H9 (cell line): ENCODE data around the gene RCAN2. TPM values are rescaled to one million over a fixed set of nuclear protein-coding genes. Genes with fewer than 3 reads are reported as not detected.

Source experiments
- DNase-seq: peaks from one replicate; pipeline ENCODE4 v3.0.0-alpha.2; 2017
- H2AFZ ChIP-seq: one replicate; pipeline ENCODE4 v1.6.1; 2013; ENCODE audit warnings: mild to moderate bottlenecking, low read length, control low read depth, moderate library complexity
- H2AK5ac ChIP-seq: 2 replicates; pipeline ENCODE4 v1.6.1; 2013; ENCODE audit warnings: low read length, control low read depth, mixed read lengths; ENCODE audit not compliant: insufficient read length
- H2BK120ac ChIP-seq: one replicate; pipeline ENCODE4 v1.6.1; 2013; ENCODE audit warnings: low read depth, mild to moderate bottlenecking, low read length, control low read depth, inconsistent platforms; ENCODE audit not compliant: poor library complexity, severe bottlenecking
- H2BK12ac ChIP-seq: 2 replicates; pipeline ENCODE4 v1.6.1; 2013; ENCODE audit warnings: low read length, control low read depth, mixed read lengths, low read depth; ENCODE audit not compliant: insufficient read length
- H2BK15ac ChIP-seq: 2 replicates; pipeline ENCODE4 v1.6.1; 2013; ENCODE audit warnings: low read depth, low read length, control low read depth
- H2BK20ac ChIP-seq: one replicate; pipeline ENCODE4 v1.6.1; 2013; ENCODE audit warnings: low read depth, mild to moderate bottlenecking, low read length, control low read depth, inconsistent platforms; ENCODE audit not compliant: poor library complexity, severe bottlenecking
- H2BK5ac ChIP-seq: 2 replicates; pipeline ENCODE4 v1.6.1; 2013; ENCODE audit warnings: low read length, control low read depth, mixed read lengths; ENCODE audit not compliant: insufficient read length
- H3K14ac ChIP-seq: 2 replicates; pipeline ENCODE4 v1.6.1; 2013; ENCODE audit warnings: low read length, control low read depth; ENCODE audit not compliant: insufficient read depth
- H3K18ac ChIP-seq: 2 replicates; pipeline ENCODE4 v1.6.1; 2013; ENCODE audit warnings: low read depth, mild to moderate bottlenecking, mixed read lengths, low read length, control low read depth; ENCODE audit not compliant: insufficient read length
- H3K23ac ChIP-seq: 2 replicates; pipeline ENCODE4 v1.6.1; 2013; ENCODE audit warnings: low read length, control low read depth, mixed read lengths, low read depth; ENCODE audit not compliant: insufficient read length
- H3K23me2 ChIP-seq: 2 replicates; pipeline ENCODE4 v1.6.1; 2013; ENCODE audit warnings: low read depth, mild to moderate bottlenecking, mixed read lengths, low read length, control low read depth; ENCODE audit not compliant: insufficient read length, poor library complexity, severe bottlenecking
- H3K27ac ChIP-seq: 2 replicates; pipeline ENCODE4 v1.5.1; 2013; ENCODE audit warnings: low read length, control low read depth, mixed read lengths, low read depth; ENCODE audit not compliant: insufficient read length
- H3K27me3 ChIP-seq: 2 replicates; pipeline ENCODE4 v1.6.1; 2013; ENCODE audit warnings: low read length, control low read depth, inconsistent platforms; ENCODE audit not compliant: insufficient read depth
- H3K4ac ChIP-seq: 2 replicates; pipeline ENCODE4 v1.6.1; 2013; ENCODE audit warnings: low read depth, mild to moderate bottlenecking, control low read depth, inconsistent platforms, low read length, moderate library complexity
- H3K4me1 ChIP-seq: 2 replicates; pipeline ENCODE4 v1.6.1; 2013; ENCODE audit warnings: low read length, control low read depth, inconsistent platforms; ENCODE audit not compliant: insufficient read depth
- H3K4me2 ChIP-seq: 2 replicates; pipeline ENCODE4 v1.6.1; 2013; ENCODE audit warnings: low read length, control low read depth, mixed read lengths; ENCODE audit not compliant: insufficient read length, insufficient read depth
- H3K56ac ChIP-seq: 2 replicates; pipeline ENCODE4 v1.6.1; 2013; ENCODE audit warnings: low read depth, mild to moderate bottlenecking, mixed read lengths, low read length, control low read depth; ENCODE audit not compliant: insufficient read length
- H3K79me1 ChIP-seq: 2 replicates; pipeline ENCODE4 v1.6.1; 2013; ENCODE audit warnings: low read depth, mild to moderate bottlenecking, moderate library complexity, low read length, control low read depth, inconsistent platforms; ENCODE audit not compliant: insufficient read depth, poor library complexity, severe bottlenecking
- H3K79me2 ChIP-seq: 2 replicates; pipeline ENCODE4 v1.6.1; 2013; ENCODE audit warnings: low read length, control low read depth, inconsistent platforms; ENCODE audit not compliant: insufficient read depth
- H3K9ac ChIP-seq: 2 replicates; pipeline ENCODE4 v1.6.1; 2013; ENCODE audit warnings: low read length, control low read depth, mixed read lengths; ENCODE audit not compliant: insufficient read length; ENCODE audit errors: extremely low read depth
- H3K9me3 ChIP-seq: one replicate; pipeline ENCODE4 v1.6.1; 2013; ENCODE audit warnings: low read depth, low read length, inconsistent platforms; ENCODE audit not compliant: control insufficient read depth
- H3T11ph ChIP-seq: one replicate; pipeline ENCODE4 v1.6.1; 2013; ENCODE audit warnings: mild to moderate bottlenecking, low read length, control low read depth, inconsistent platforms
- H4K20me1 ChIP-seq: one replicate; pipeline ENCODE4 v1.6.1; 2013; ENCODE audit not compliant: control insufficient read depth, insufficient read length, insufficient read depth
- H4K5ac ChIP-seq: 2 replicates; pipeline ENCODE4 v1.6.1; 2013; ENCODE audit warnings: low read depth, mild to moderate bottlenecking, mixed read lengths, low read length, control low read depth; ENCODE audit not compliant: insufficient read length
- H4K8ac ChIP-seq: replicated peaks from 2 replicates; pipeline ENCODE4 v1.6.1; 2013; ENCODE audit warnings: low read length, control low read depth, mixed read lengths, low read depth; ENCODE audit not compliant: insufficient read length
- H4K91ac ChIP-seq: 2 replicates; pipeline ENCODE4 v1.6.1; 2013; ENCODE audit warnings: low read depth, mild to moderate bottlenecking, moderate library complexity, mixed read lengths, low read length, control low read depth; ENCODE audit not compliant: insufficient read length
- H3K27ac Mint-ChIP-seq, 3 experiments: 2 replicates in 2 of 3; 3 replicates in 1 of 3; pipeline ENCODE4 v1.8.0; 2020 to 2021; ENCODE audit warnings: mixed read lengths in 3 of 3, mild to moderate bottlenecking in 1 of 3, moderate library complexity in 1 of 3
- H3K27me3 Mint-ChIP-seq: 2 replicates; pipeline ENCODE4 v1.8.0; 2021; ENCODE audit warnings: low read depth, mild to moderate bottlenecking, moderate library complexity, mixed read lengths
- H3K36me3 Mint-ChIP-seq, 3 experiments: 2 replicates in 2 of 3; 3 replicates in 1 of 3; pipeline ENCODE4 v1.8.0; 2020 to 2021; ENCODE audit warnings: low read depth in 3 of 3, mixed read lengths in 3 of 3; ENCODE audit not compliant: insufficient read depth in 1 of 3
- H3K4me1 Mint-ChIP-seq, 2 experiments: 2 replicates each; pipeline ENCODE4 v1.8.0; 2020; ENCODE audit warnings: mixed read lengths in 2 of 2
- H3K4me3 Mint-ChIP-seq, 2 experiments: 2 replicates in 1 of 2; 3 replicates in 1 of 2; pipeline ENCODE4 v1.8.0; 2020 to 2021; ENCODE audit warnings: mild to moderate bottlenecking in 2 of 2, mixed read lengths in 2 of 2, moderate library complexity in 1 of 2
- H3K9me3 Mint-ChIP-seq, 2 experiments: 2 replicates in 1 of 2; 3 replicates in 1 of 2; pipeline ENCODE4 v1.8.0; 2020; ENCODE audit warnings: mild to moderate bottlenecking in 2 of 2, mixed read lengths in 2 of 2, moderate library complexity in 1 of 2
- CTCF ChIP-seq: fragments of 200-600 bp; sonication (generic); conservative IDR thresholded peaks from 3 replicates; pipeline ENCODE4 v1.8.0; 2021; ENCODE audit warnings: antibody characterized with exemption, mild to moderate bottlenecking
- WGBS: extraction: QIAGEN DNeasy Blood & Tissue Kit; methylation state at CpG from one replicate; pipeline ENCODE4 v1.1.7; 2013; ENCODE audit warnings: missing lambda C conversion rate, low lambda C conversion rate, mixed read lengths; ENCODE audit not compliant: insufficient read length; ENCODE audit errors: extremely low coverage; 5-methylcytosine and 5-hydroxymethylcytosine counted together
- total RNA-seq: library from RNA; stranded (reverse); gene quantifications from 2 replicates; pipeline ENCODE4 v1.2.1, GENCODE V29; 2021

RCAN2 gene
- total RNA-seq, 1 experiment from 2014 or later: 3.0 TPM

DNA sequence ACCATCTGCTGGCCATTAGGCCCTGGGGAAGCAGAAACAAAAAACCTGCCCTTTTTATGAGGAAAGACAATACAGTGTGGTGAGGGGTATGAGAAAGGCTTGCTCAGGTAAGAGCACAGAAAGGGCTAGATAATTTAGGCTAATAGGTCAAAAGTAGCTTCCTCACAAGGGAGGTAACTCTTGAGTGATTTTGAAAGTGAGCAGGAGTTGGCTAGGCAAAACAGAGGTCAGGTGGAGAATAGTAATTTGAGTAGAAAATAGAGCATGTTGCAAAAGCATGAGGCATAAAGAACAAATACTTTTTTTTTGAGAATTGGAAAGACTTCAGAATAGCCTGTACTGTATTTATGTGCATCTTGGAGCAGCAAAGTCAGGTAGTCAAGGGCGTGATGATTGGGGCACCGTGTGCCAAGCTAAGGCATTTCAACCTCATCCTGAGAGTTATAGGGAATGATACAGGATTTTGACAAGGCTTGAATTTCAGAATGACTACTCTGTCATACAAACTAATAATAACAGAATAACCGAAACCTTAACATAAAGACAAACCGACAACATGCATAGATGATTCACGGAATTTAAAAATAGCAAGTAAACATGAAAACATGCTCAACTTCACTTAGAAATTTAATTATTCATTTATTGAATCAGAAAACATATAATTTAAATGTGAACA is 197.5 kb downstream of the RCAN2 start:
- H3T11ph ChIP-seq: no peak overlapping the region
- H3K4me1 Mint-ChIP-seq: peaks cover 6% of the 10 kb centered on the region in 2 experiments; a peak in 3 of 4 replicates
- DNase-seq: no peak

More for the DNA sequence above, 197.5 kb downstream of the RCAN2 start:
- Histone ChIP-seq H3K79me1 (no peaks in the 10 kb centered on the region), H2BK12ac (no peak overlapping the region), H4K20me1 (no peaks in the 10 kb centered on the region), H4K5ac (no peak overlapping the region), H3K27ac (no peak overlapping the region), H4K91ac (no peak overlapping the region), H3K9ac (no peak overlapping the region), H2AK5ac (no peak overlapping the region), H2BK15ac (no peak overlapping the region), H3K4ac (no peak overlapping the region), H3K27me3 (no peaks in the 10 kb centered on the region), H3K56ac (no peak overlapping the region), H4K8ac (no peak overlapping the region), H3K23me2 (no peaks in the 10 kb centered on the region), H3K14ac (no peak overlapping the region), H2BK120ac (no peak overlapping the region), H2BK20ac (no peak overlapping the region), H3K79me2 (no peaks in the 10 kb centered on the region), H3K23ac (no peak overlapping the region), H3K4me1 (peaks cover 5% of the 10 kb centered on the region; the same call in 1 of the 2 replicates), H3K4me2 (no peak overlapping the region), H3K18ac (no peak overlapping the region), H3K9me3 (no peaks in the 10 kb centered on the region), H2BK5ac (no peak overlapping the region), H2AFZ (no peak overlapping the region)
- WGBS: no CpG with 5 or more reads among the region's 5 CpGs
- Mint-ChIP-seq H3K4me3 (no peak overlapping the region; a peak in 1 of 5 replicates), H3K27ac (no peak overlapping the region), H3K27me3 (no peaks in the 10 kb centered on the region), H3K9me3 (no peaks in the 10 kb centered on the region), H3K36me3 (no peaks in the 10 kb centered on the region)
- no peak for TF ChIP-seq CTCF
